ENCODE data around the gene MAML2. TPM values are rescaled to one million over a fixed set of nuclear protein-coding genes. Genes with fewer than 3 reads are reported as not detected.

Gene MAML2
- total and polyA plus RNA-seq, 2 of the 13 experiments (the other 11 are each of a cell fraction or from before 2014, with no cell fraction given), result 2.3 to 25.9 TPM

DNA sequence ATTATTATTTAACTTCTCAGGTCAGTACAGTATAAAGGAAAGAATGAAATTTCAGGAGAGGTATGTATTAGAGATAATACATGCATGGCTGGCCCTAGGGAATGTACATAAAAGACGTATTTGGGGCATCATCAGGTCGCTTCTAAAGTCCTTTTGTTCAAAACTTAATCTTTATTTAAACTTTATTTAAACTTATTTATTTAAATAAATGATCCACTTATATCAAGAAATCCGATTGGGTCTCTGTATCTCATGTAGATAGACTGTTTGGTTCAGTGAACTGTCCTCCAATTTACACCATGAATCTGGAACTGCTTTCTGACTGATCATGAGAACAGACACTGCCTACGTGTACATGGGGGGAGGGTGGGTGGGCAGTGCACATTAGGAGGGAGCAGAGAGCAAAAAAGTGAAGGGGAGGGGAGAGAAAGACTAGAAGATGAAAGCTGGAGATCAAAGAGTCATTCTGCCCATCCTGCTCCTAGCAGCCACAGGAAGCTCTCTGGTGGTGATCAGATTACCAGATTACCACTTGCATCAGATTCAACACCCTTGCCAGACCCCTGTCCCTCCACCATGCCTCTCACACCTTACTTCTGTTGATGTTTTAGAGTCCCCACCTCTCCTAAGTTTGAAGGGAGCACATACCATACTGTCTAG, 327.0 kb downstream of the MAML2 start (continued):
- peak; percentile 99 for TF ChIP-seq MED1 (CRISPR knock-in tag; IDR thresholded peaks at IDR 0.05)
- no peak for TF ChIP-seq ZNF205 (CRISPR knock-in tag; IDR thresholded peaks at IDR 0.05)
- TF ChIP-seq, protein P1, sequence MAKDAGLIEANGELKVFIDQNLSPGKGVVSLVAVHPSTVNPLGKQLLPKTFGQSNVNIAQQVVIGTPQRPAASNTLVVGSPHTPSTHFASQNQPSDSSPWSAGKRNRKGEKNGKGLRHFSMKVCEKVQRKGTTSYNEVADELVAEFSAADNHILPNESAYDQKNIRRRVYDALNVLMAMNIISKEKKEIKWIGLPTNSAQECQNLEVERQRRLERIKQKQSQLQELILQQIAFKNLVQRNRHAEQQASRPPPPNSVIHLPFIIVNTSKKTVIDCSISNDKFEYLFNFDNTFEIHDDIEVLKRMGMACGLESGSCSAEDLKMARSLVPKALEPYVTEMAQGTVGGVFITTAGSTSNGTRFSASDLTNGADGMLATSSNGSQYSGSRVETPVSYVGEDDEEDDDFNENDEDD (CRISPR knock-in tag; IDR thresholded peaks at IDR 0.05; ENCODE audit: borderline replicate concordance), result peak; percentile 69; the same call in 1 of the 2 replicates
- TF ChIP-seq ONECUT2 (CRISPR knock-in tag; IDR thresholded peaks at IDR 0.05), result no peak
- no peak for TF ChIP-seq MAFG (CRISPR knock-in tag; IDR thresholded peaks at IDR 0.05)
- no peak for TF ChIP-seq ZNF431 (CRISPR knock-in tag; IDR thresholded peaks at IDR 0.05; ENCODE audit: borderline replicate concordance, low read depth)
- peak; percentile 94 for TF ChIP-seq NCOA2 (CRISPR knock-in tag; IDR thresholded peaks at IDR 0.05)
- TF ChIP-seq, protein P2, sequence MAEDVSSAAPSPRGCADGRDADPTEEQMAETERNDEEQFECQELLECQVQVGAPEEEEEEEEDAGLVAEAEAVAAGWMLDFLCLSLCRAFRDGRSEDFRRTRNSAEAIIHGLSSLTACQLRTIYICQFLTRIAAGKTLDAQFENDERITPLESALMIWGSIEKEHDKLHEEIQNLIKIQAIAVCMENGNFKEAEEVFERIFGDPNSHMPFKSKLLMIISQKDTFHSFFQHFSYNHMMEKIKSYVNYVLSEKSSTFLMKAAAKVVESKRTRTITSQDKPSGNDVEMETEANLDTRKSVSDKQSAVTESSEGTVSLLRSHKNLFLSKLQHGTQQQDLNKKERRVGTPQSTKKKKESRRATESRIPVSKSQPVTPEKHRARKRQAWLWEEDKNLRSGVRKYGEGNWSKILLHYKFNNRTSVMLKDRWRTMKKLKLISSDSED (CRISPR knock-in tag; IDR thresholded peaks at IDR 0.05), result no peak
- no peak for TF ChIP-seq NFATC3 (CRISPR knock-in tag; IDR thresholded peaks at IDR 0.05)
- peak; percentile 22; the same call in 1 of the 2 replicates for TF ChIP-seq THRA (CRISPR knock-in tag; IDR thresholded peaks at IDR 0.05; ENCODE audit: borderline replicate concordance)
- no peak for TF ChIP-seq MLLT10 (CRISPR knock-in tag; IDR thresholded peaks at IDR 0.05)
- TF ChIP-seq, protein P3, sequence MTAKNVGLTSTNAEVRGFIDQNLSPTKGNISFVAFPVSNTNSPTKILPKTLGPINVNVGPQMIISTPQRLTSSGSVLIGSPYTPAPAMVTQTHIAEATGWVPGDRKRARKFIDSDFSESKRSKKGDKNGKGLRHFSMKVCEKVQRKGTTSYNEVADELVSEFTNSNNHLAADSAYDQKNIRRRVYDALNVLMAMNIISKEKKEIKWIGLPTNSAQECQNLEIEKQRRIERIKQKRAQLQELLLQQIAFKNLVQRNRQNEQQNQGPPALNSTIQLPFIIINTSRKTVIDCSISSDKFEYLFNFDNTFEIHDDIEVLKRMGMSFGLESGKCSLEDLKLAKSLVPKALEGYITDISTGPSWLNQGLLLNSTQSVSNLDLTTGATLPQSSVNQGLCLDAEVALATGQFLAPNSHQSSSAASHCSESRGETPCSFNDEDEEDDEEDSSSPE (CRISPR knock-in tag; IDR thresholded peaks at IDR 0.05), result peak; percentile 49; the same call in 1 of the 2 replicates
- no peak for TF ChIP-seq HMGA1 (CRISPR knock-in tag; conservative IDR thresholded peaks at IDR 0.05)
- TF ChIP-seq, protein P4, sequence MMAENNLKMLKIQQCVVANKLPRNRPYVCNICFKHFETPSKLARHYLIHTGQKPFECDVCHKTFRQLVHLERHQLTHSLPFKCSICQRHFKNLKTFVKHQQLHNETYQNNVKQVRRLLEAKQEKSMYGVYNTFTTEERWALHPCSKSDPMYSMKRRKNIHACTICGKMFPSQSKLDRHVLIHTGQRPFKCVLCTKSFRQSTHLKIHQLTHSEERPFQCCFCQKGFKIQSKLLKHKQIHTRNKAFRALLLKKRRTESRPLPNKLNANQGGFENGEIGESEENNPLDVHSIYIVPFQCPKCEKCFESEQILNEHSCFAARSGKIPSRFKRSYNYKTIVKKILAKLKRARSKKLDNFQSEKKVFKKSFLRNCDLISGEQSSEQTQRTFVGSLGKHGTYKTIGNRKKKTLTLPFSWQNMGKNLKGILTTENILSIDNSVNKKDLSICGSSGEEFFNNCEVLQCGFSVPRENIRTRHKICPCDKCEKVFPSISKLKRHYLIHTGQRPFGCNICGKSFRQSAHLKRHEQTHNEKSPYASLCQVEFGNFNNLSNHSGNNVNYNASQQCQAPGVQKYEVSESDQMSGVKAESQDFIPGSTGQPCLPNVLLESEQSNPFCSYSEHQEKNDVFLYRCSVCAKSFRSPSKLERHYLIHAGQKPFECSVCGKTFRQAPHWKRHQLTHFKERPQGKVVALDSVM (CRISPR knock-in tag; IDR thresholded peaks at IDR 0.05), result no peak
- TF ChIP-seq STAT6 (CRISPR knock-in tag; IDR thresholded peaks at IDR 0.05; ENCODE audit: borderline replicate concordance), result no peak
